ENCODE measurements around the gene ARF6. TPM values are rescaled to one million over a fixed set of nuclear protein-coding genes. Genes with fewer than 3 reads are reported as not detected.

Gene ARF6
- total and polyA plus RNA-seq, 4 donors: 20.3 to 56.2 (median 24.5) TPM

DNA sequence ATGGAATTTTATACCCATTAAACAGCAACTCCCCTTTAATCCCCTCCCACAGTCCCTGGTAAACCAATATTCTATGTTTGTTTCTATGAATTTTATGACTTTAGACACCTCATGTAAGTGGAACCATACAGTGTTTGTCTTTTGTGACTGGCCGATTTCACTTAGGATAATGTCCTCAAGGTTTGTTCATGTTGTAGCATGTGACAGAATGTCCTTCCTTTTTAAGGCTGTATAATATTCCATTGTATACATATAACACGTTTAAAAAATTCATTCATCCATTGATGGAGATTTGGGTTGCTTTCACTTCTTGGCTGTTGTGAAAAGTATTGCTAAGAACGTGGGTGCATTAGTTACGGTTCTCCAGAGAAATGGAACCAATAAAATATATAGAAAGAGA is 40.2 kb downstream of the ARF6 start:
- DNase-seq (ENCODE audit: low spot score): no peak
- no peaks in the 10 kb centered on the region for H3K27me3 ChIP-seq (ENCODE audit: control insufficient read depth in 4 of 4, insufficient read depth in 4 of 4, low read length in 3 of 4)
- no peaks in the 10 kb centered on the region for H3K9me3 ChIP-seq (ENCODE audit: control insufficient read depth in 4 of 4, low read length in 3 of 4)
- H3K4me3 ChIP-seq (ENCODE audit: low read depth in 1 of 3, low read length in 3 of 3): no peak overlapping the region
- H3K27ac ChIP-seq (ENCODE audit: low read depth in 1 of 2, low read length in 2 of 2): no peak overlapping the region
- TF ChIP-seq YY1 (IDR thresholded peaks at IDR 0.05) (no peak), FOXA2 (IDR thresholded peaks at IDR 0.05) (no peak), JUND (IDR thresholded peaks at IDR 0.05) (no peak), HNF4G (IDR thresholded peaks at IDR 0.05) (no peak), ZBTB33 (IDR thresholded peaks at IDR 0.05) (no peak), RAD21 (IDR thresholded peaks at IDR 0.05) (no peak), FOXA1 (IDR thresholded peaks at IDR 0.05) (no peak)
- TF ChIP-seq, protein P1, sequence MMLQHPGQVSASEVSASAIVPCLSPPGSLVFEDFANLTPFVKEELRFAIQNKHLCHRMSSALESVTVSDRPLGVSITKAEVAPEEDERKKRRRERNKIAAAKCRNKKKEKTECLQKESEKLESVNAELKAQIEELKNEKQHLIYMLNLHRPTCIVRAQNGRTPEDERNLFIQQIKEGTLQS (IDR thresholded peaks at IDR 0.05): no peak
- no peak overlapping the region for H3K9ac ChIP-seq (ENCODE audit: low read depth in 1 of 2, low read length in 2 of 2)
- no peaks in the 10 kb centered on the region for H3K36me3 ChIP-seq (ENCODE audit: control insufficient read depth in 4 of 4, insufficient read depth in 3 of 4, low read depth in 1 of 4, low read length in 3 of 4)
- peaks cover 0 to 5% (median 1%) of the 10 kb centered on the region in 4 donors for H3K4me1 ChIP-seq (ENCODE audit: control insufficient read depth in 4 of 4, insufficient read depth in 4 of 4, low read length in 3 of 4)
- 96% methylated on average over 4 of the region's 4 CpGs for WGBS

DNA sequence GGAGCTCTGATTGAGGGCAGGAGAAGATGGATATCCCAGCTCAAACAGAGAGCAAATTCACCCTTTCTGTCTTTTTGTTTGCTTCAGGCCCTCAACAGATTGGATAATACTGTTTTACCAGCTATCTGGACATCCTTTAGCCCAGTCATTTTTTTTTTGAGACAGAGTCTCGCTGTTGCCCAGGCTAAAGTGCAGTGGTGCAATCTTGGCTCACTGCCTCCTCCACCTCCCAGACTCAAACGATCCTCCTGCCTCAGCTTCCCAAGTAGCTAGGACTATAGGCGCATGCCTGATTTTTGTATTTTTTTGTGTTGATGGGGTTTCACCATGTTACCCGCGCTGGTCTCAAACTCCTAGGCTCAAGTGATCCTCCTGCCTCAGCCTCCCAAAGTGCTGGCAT is 40.8 kb downstream of the ARF6 start:
- WGBS: 75% methylated on average over 5 of the region's 5 CpGs
- Histone ChIP-seq H3K27me3 (ENCODE audit: control insufficient read depth in 4 of 4, insufficient read depth in 4 of 4, low read length in 3 of 4) (no peaks in the 10 kb centered on the region), H3K4me1 (ENCODE audit: control insufficient read depth in 4 of 4, insufficient read depth in 4 of 4, low read length in 3 of 4) (peaks cover 0 to 5% (median 1%) of the 10 kb centered on the region in 4 donors), H3K36me3 (ENCODE audit: control insufficient read depth in 4 of 4, insufficient read depth in 3 of 4, low read depth in 1 of 4, low read length in 3 of 4) (no peaks in the 10 kb centered on the region), H3K27ac (ENCODE audit: low read depth in 1 of 2, low read length in 2 of 2) (no peak overlapping the region), H3K9ac (ENCODE audit: low read depth in 1 of 2, low read length in 2 of 2) (no peak overlapping the region), H3K4me3 (ENCODE audit: low read depth in 1 of 3, low read length in 3 of 3) (no peak overlapping the region), H3K9me3 (ENCODE audit: control insufficient read depth in 4 of 4, low read length in 3 of 4) (no peaks in the 10 kb centered on the region)
- no peak for TF ChIP-seq ZBTB33 (IDR thresholded peaks at IDR 0.05)
- peak; percentile 14 to 24 for TF ChIP-seq HNF4A (conservative IDR thresholded peaks at IDR 0.05)
- no peak for TF ChIP-seq FOXA2 (IDR thresholded peaks at IDR 0.05)
- no peak for DNase-seq (ENCODE audit: low spot score)

DNA sequence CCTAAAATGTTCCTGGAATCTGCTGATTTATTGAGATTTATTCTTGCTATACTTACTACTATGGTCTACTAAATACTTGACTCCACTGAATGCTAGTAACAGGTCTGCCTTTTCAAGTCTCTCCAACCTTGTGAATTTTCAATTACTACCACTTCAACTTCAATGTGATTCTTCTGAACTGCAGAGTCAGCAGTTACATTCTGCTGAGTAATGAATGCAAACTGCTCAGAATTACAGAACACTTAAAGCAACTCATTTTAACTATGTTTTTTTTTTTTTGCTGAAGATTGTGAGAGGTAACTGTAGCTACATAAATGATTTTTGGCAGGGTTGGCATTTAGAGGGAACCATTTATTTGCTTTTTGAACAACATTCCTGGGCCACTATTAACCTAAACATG is 41.8 kb downstream of the ARF6 start:
- Histone ChIP-seq H3K27ac (ENCODE audit: low read depth in 1 of 2, low read length in 2 of 2) (no peak overlapping the region), H3K36me3 (ENCODE audit: control insufficient read depth in 4 of 4, insufficient read depth in 3 of 4, low read depth in 1 of 4, low read length in 3 of 4) (no peaks in the 10 kb centered on the region), H3K27me3 (ENCODE audit: control insufficient read depth in 4 of 4, insufficient read depth in 4 of 4, low read length in 3 of 4) (no peaks in the 10 kb centered on the region), H3K4me3 (ENCODE audit: low read depth in 1 of 3, low read length in 3 of 3) (no peak overlapping the region), H3K9me3 (ENCODE audit: control insufficient read depth in 4 of 4, low read length in 3 of 4) (no peaks in the 10 kb centered on the region), H3K4me1 (ENCODE audit: control insufficient read depth in 4 of 4, insufficient read depth in 4 of 4, low read length in 3 of 4) (peaks cover 0 to 5% (median 1%) of the 10 kb centered on the region in 4 donors), H3K9ac (ENCODE audit: low read depth in 1 of 2, low read length in 2 of 2) (no peak overlapping the region)
- DNase-seq (ENCODE audit: low spot score): no peak
- no peak for TF ChIP-seq NR2F2 (IDR thresholded peaks at IDR 0.05)
- no peak for TF ChIP-seq JUND (IDR thresholded peaks at IDR 0.05)
- TF ChIP-seq, protein P2, sequence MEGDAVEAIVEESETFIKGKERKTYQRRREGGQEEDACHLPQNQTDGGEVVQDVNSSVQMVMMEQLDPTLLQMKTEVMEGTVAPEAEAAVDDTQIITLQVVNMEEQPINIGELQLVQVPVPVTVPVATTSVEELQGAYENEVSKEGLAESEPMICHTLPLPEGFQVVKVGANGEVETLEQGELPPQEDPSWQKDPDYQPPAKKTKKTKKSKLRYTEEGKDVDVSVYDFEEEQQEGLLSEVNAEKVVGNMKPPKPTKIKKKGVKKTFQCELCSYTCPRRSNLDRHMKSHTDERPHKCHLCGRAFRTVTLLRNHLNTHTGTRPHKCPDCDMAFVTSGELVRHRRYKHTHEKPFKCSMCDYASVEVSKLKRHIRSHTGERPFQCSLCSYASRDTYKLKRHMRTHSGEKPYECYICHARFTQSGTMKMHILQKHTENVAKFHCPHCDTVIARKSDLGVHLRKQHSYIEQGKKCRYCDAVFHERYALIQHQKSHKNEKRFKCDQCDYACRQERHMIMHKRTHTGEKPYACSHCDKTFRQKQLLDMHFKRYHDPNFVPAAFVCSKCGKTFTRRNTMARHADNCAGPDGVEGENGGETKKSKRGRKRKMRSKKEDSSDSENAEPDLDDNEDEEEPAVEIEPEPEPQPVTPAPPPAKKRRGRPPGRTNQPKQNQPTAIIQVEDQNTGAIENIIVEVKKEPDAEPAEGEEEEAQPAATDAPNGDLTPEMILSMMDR (IDR thresholded peaks at IDR 0.05; ENCODE audit: low read depth, low read length, missing input control): no peak
- TF ChIP-seq, protein P1 (IDR thresholded peaks at IDR 0.05): no peak
- TF ChIP-seq RXRA (IDR thresholded peaks at IDR 0.05): no peak
- no peak for TF ChIP-seq MAX (IDR thresholded peaks at IDR 0.05)
- no peak for TF ChIP-seq YY1 (IDR thresholded peaks at IDR 0.05)
- TF ChIP-seq TAF1 (conservative IDR thresholded peaks at IDR 0.05): no peak
- no peak for TF ChIP-seq FOXA1 (IDR thresholded peaks at IDR 0.05)
- TF ChIP-seq FOXA2 (IDR thresholded peaks at IDR 0.05): no peak

Data from liver (tissue), 9 donors.